A549 (cell line): Measurements from ENCODE around the gene SERHL2.

Experiments
- EP300 ChIP-seq, 2 experiments: fragments of >200 bp; sonication (Bioruptor Twin); formaldehyde crosslinking; IDR thresholded peaks; 2 replicates in 1 of 2; 3 replicates in 1 of 2; pipeline ENCODE4 v1.6.1; 2016 to 2017
- MAX ChIP-seq: IDR thresholded peaks from 2 replicates; pipeline ENCODE4 v1.6.1; 2012
- MAZ ChIP-seq: fragments of 150-350 bp; IDR thresholded peaks from 2 replicates; pipeline ENCODE4 v1.6.1; 2014; ENCODE audit warnings: antibody characterized with exemption, low read depth, low read length, borderline replicate concordance
- RAD21 ChIP-seq, 2 experiments: fragments of >200 bp in 1 of 2; sonication (Bioruptor Twin) in 1 of 2; formaldehyde crosslinking in 1 of 2; IDR thresholded peaks in 1 of 2; conservative IDR thresholded peaks in 1 of 2; 2 replicates in 1 of 2; 3 replicates in 1 of 2; pipeline ENCODE4 v1.6.1; 2012 to 2018; ENCODE audit warnings: inconsistent platforms in 1 of 2
- TF ChIP-seq, protein P1 (sequence below): fragments of >200 bp; sonication (Bioruptor Twin); formaldehyde crosslinking; IDR thresholded peaks from 3 replicates; pipeline ENCODE4 v1.5.1; 2016

DNA sequence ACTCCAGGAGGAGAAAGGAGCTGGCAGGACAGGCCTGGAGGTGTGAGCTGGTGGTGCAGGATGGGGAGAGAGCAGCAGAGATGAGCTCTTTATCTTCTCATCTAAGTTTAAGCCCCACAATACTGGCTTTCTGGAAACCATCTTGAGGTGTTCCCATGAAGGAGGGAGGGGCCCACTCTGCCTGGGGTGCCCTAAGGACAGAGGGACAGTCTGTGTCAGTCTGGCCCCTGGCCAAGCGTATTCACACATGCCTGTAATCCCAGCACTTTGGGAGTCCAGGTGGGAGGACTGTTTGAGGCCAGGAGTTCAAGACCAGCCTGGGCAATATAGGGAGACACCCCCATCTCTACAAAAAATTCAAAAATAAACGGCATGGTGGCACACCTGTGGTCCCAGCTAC, 8.9 kb downstream of the SERHL2 start:
- TF ChIP-seq MAX (no peak), MAZ (no peak), EP300 (IDR thresholded peaks at IDR 0.05) (no peak), RAD21 (conservative IDR thresholded peaks at IDR 0.05 in 1 of 2, IDR thresholded peaks at IDR 0.05 in 1 of 2) (no peak)
- TF ChIP-seq, protein P1, sequence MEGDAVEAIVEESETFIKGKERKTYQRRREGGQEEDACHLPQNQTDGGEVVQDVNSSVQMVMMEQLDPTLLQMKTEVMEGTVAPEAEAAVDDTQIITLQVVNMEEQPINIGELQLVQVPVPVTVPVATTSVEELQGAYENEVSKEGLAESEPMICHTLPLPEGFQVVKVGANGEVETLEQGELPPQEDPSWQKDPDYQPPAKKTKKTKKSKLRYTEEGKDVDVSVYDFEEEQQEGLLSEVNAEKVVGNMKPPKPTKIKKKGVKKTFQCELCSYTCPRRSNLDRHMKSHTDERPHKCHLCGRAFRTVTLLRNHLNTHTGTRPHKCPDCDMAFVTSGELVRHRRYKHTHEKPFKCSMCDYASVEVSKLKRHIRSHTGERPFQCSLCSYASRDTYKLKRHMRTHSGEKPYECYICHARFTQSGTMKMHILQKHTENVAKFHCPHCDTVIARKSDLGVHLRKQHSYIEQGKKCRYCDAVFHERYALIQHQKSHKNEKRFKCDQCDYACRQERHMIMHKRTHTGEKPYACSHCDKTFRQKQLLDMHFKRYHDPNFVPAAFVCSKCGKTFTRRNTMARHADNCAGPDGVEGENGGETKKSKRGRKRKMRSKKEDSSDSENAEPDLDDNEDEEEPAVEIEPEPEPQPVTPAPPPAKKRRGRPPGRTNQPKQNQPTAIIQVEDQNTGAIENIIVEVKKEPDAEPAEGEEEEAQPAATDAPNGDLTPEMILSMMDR, result no peak
